Hepatocyte (in vitro differentiated cells): Measurements from ENCODE around the gene SFXN1.

Experiments used
- EZH2 ChIP-seq: fragments of 200-600 bp; sonication (generic); IDR thresholded peaks from 2 replicates; pipeline ENCODE4 v1.6.1; 2016; ENCODE audit warnings: antibody characterized with exemption, mild to moderate bottlenecking, borderline replicate concordance
- EZH2phosphoT487 ChIP-seq: fragments of 200-600 bp; sonication (generic); IDR thresholded peaks from one replicate; pipeline ENCODE4 v1.6.1; 2018; ENCODE audit warnings: antibody characterized with exemption, mild to moderate bottlenecking, low read depth, moderate library complexity; ENCODE audit not compliant: unreplicated experiment, severe bottlenecking
- TF ChIP-seq, protein P1 (sequence below): fragments of 200-600 bp; sonication (generic); IDR thresholded peaks from 2 replicates; pipeline ENCODE4 v1.5.1; 2016; ENCODE audit warnings: antibody characterized with exemption, mild to moderate bottlenecking; ENCODE audit not compliant: poor library complexity

DNA sequence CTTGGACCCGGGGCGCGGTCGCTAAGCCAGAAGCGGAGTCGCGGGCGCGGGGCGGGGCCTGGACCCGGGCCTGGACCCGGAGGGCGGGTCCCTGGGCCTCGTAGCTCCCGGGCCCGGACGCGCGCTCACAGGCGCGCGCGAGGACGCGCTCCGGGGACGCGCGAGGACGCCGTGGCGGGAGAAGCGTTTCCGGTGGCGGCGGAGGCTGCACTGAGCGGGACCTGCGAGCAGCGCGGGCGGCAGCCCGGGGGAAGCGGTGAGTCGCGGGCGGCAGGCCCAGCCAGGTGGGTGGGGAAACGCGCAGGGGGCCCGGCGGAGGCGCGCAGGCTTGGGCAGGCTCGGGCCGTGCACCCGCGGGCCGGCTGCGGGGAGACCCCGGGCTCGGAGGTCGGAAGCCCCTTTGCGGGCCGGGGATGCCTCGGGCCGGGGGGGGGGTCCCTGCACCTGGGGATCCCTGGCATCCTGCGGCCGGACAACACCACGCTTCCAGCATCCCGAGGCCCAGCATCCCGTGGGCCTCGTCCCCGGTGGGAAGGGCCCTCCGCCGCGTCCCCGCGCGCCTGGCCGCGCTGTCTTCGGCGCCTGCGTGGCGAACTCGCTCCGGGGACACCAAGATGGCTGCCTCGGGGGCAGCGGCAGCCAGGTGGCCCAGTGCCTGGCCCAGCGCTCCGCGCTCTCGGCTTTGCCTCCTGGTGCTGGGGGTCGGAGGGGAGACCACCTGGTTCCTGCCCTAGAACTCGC, at the start of gene SFXN1:
- TF ChIP-seq EZH2phosphoT487 = no peak
- TF ChIP-seq, protein P1, sequence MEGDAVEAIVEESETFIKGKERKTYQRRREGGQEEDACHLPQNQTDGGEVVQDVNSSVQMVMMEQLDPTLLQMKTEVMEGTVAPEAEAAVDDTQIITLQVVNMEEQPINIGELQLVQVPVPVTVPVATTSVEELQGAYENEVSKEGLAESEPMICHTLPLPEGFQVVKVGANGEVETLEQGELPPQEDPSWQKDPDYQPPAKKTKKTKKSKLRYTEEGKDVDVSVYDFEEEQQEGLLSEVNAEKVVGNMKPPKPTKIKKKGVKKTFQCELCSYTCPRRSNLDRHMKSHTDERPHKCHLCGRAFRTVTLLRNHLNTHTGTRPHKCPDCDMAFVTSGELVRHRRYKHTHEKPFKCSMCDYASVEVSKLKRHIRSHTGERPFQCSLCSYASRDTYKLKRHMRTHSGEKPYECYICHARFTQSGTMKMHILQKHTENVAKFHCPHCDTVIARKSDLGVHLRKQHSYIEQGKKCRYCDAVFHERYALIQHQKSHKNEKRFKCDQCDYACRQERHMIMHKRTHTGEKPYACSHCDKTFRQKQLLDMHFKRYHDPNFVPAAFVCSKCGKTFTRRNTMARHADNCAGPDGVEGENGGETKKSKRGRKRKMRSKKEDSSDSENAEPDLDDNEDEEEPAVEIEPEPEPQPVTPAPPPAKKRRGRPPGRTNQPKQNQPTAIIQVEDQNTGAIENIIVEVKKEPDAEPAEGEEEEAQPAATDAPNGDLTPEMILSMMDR = no peak
- no peak for TF ChIP-seq EZH2
